ENCODE data around the gene RTP3. TPM values are rescaled to one million over a fixed set of nuclear protein-coding genes. Genes with fewer than 3 reads are reported as not detected.
A peak's percentile ranks its signal among the peaks of the same experiment; 100 is the strongest.
"Not testable (repeated sequence)": the region's sequence is repeated elsewhere in the genome, so short reads cannot be mapped to it uniquely, and the experiment has no call there.

Gene RTP3
- total RNA-seq, 4 donors from 2014 or later: not detected

DNA sequence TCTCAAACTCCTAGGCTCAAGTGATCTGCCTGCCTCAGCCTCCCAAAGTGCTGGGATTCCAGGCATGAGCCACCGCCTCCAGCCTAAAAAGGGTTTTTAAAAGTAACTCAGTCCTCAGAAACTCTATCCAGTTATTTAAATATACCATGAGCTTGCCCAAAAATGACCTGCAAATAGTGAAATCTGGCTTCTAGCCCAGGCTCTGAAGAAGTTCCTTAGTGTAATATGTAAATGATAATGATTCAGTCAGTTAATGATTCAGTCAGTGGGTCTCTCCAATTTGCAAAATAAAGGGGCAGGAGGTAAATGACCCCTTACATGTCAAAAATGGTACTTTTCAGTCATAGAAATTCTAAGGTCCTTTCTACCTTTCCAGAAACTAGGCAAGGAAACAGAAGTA, 39.5 kb downstream of the RTP3 start:
- TF ChIP-seq POLR2A (IDR thresholded peaks at IDR 0.05) (no peak), CTCF (IDR thresholded peaks at IDR 0.05 in 4 of 5, conservative IDR thresholded peaks at IDR 0.05 in 1 of 5) (no peak)
- H3K9me3 ChIP-seq: no peaks in the 10 kb centered on the region
- H3K27me3 ChIP-seq: no peaks in the 10 kb centered on the region
- peaks cover 0 to 22% of the 10 kb centered on the region in 2 donors for H3K36me3 ChIP-seq
- intact Hi-C loops (cut with DNase I; ENCODE audit: low total_unique reads): no loop called here
- ATAC-seq (no peak), DNase-seq (no peak)
- peaks cover 21 to 35% of the 10 kb centered on the region in 2 donors for H3K4me1 ChIP-seq
- in situ Hi-C loops (cut with MboI; ENCODE audit: low sequenced_read_pairs in 4 of 4): no loop called here
- H3K4me3 ChIP-seq: no peak overlapping the region
- H3K27ac ChIP-seq: peak overlapping the region; percentile 78 to 89 (median 82)

- Histone ChIP-seq H3K27me3 (no peaks in the 10 kb centered on the region), H3K4me3 (no peak overlapping the region), H3K9me3 (no peaks in the 10 kb centered on the region), H3K4me1 (peaks cover 21 to 35% of the 10 kb centered on the region in 2 donors), H3K27ac (peak overlapping the region; percentile 78 to 89 (median 82)), H3K36me3 (peaks cover 0 to 18% of the 10 kb centered on the region in 2 donors)
- intact Hi-C loops (cut with DNase I; ENCODE audit: low total_unique reads) (no loop called here), in situ Hi-C loops (cut with MboI; ENCODE audit: low sequenced_read_pairs in 4 of 4) (no loop called here)
- no peak for DNase-seq
- TF ChIP-seq POLR2A (IDR thresholded peaks at IDR 0.05): no peak
- TF ChIP-seq CTCF (IDR thresholded peaks at IDR 0.05 in 4 of 5, conservative IDR thresholded peaks at IDR 0.05 in 1 of 5): no peak
- no peak for ATAC-seq
Observed at GRCh38 chr3:46537779-46538178, 40.0 kb downstream of the RTP3 start.

DNA sequence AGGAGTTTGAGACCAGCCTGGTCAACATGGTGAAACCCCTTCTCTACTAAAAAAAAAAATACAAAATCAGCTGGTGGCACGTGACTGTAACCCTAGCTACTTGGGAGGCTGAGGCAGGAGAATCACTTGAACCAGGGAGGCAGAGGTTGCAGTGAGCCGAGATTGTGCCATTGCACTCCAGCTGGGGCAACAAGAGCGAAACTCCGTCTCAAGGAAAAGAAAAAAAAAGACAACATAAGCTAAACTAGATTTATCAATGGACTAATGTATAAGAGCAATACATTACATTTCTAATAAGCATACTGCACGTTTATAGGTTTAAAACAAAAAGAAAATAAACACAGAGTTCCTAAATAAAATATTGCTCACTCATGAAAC, 40.6 kb downstream of the RTP3 start:
- H3K27ac ChIP-seq: peak overlapping the region; percentile 78 to 89 (median 82)

DNA sequence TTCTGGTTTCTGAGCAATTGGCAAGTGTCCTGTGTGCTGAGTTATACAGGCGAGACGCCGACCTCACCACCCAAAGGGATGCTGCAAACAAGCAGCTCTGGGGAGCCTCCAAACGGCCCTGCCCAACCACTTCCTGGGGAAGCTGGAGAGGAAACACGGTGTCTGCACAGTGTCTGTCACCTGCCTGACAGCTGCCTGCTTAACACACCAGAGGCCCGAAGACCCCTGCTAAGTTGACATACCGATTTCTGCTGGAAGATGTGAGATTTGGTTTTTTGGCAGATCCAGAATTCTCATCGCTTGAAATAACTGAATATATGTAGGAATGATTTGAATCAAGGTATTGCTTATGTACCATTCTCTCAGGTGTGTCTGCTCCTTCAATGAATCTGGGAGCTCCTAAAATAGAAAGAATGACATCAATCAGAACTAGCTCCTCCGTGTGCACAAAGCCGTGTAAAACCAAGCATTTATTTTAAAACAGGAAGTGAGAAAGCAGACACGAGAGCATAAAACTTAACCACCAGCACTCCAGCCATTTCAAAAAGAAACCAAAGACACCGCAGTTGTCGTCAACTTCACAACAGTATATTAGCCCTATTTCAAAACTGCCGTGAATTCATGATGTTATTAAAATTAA, 41.1 kb downstream of the RTP3 start:
- H3K4me1 ChIP-seq: peaks cover 21 to 35% of the 10 kb centered on the region in 2 donors
- H3K4me3 ChIP-seq: no peak overlapping the region
- no peak for TF ChIP-seq POLR2A (IDR thresholded peaks at IDR 0.05)
- intact Hi-C loops (cut with DNase I; ENCODE audit: low total_unique reads): no loop called here
- no peak for ATAC-seq
- peak in 1 of 2 donors; percentile 36 for DNase-seq
- no peaks in the 10 kb centered on the region for H3K27me3 ChIP-seq
- H3K36me3 ChIP-seq: peaks cover 0 to 17% of the 10 kb centered on the region in 2 donors
- peak overlapping the region; percentile 78 to 89 (median 82) for H3K27ac ChIP-seq
- in situ Hi-C loops (cut with MboI; ENCODE audit: low sequenced_read_pairs in 4 of 4): no loop called here
- H3K9me3 ChIP-seq: no peaks in the 10 kb centered on the region

More for the DNA sequence above, 40.6 kb downstream of the RTP3 start:
- Histone ChIP-seq H3K36me3 (peaks cover 0 to 17% of the 10 kb centered on the region in 2 donors), H3K4me1 (peaks cover 21 to 35% of the 10 kb centered on the region in 2 donors)
- intact Hi-C loops (cut with DNase I; ENCODE audit: low total_unique reads); H3K4me3 ChIP-seq; H3K9me3 ChIP-seq; in situ Hi-C loops (cut with MboI; ENCODE audit: low sequenced_read_pairs in 4 of 4); DNase-seq; ATAC-seq; H3K27me3 ChIP-seq: not testable (repeated sequence)

- intact Hi-C loops (cut with DNase I; ENCODE audit: low total_unique reads) (no loop called here), in situ Hi-C loops (cut with MboI; ENCODE audit: low sequenced_read_pairs in 4 of 4) (no loop called here)
- no peak overlapping the region for H3K4me3 ChIP-seq
- no peak for ATAC-seq
- peaks cover 21 to 35% of the 10 kb centered on the region in 2 donors for H3K4me1 ChIP-seq
- H3K27me3 ChIP-seq: no peaks in the 10 kb centered on the region
- H3K9me3 ChIP-seq: no peaks in the 10 kb centered on the region
- DNase-seq: no peak
- peak overlapping the region; percentile 78 to 89 (median 82) for H3K27ac ChIP-seq
- TF ChIP-seq POLR2A (IDR thresholded peaks at IDR 0.05) (no peak), CTCF (IDR thresholded peaks at IDR 0.05 in 4 of 5, conservative IDR thresholded peaks at IDR 0.05 in 1 of 5) (no peak)
- H3K36me3 ChIP-seq: peaks cover 0 to 23% of the 10 kb centered on the region in 2 donors
Observed at GRCh38 chr3:46539443-46540005, 41.7 kb downstream of the RTP3 start.

Data from gastrocnemius medialis (tissue), 4 donors.